Thyroid gland (tissue), 4 donors: ENCODE results near the gene OFD1. TPM values are rescaled to one million over a fixed set of nuclear protein-coding genes. Genes with fewer than 3 reads are reported as not detected.

Experiments used
- DNase-seq, 2 donors: peaks; one replicate each; pipeline ENCODE4 v3.0.0-alpha.2; 2019
- H3K27ac ChIP-seq, 3 donors: fragments of 200-600 bp; sonication (generic); 1 replicate in 2 of 3; 2 replicates in 1 of 3; pipeline ENCODE4 v1.5.1; 2016 to 2019; ENCODE audit warnings: mild to moderate bottlenecking in 1 of 3, moderate library complexity in 1 of 3
- H3K27me3 ChIP-seq: fragments of 200-600 bp; sonication (generic); one replicate; pipeline ENCODE4 v1.5.1; 2019
- H3K36me3 ChIP-seq, 2 donors: fragments of 200-600 bp; sonication (generic); one replicate each; pipeline ENCODE4 v1.5.1; 2016 to 2019
- H3K4me1 ChIP-seq, 2 donors: fragments of 200-600 bp; sonication (generic); one replicate each; pipeline ENCODE4 v1.5.1; 2017 to 2019
- H3K4me3 ChIP-seq, 3 donors: fragments of 200-600 bp; sonication (generic); replicated peaks in 1 of 3; 1 replicate in 2 of 3; 2 replicates in 1 of 3; pipeline ENCODE4 v1.5.1; 2016; ENCODE audit warnings: mild to moderate bottlenecking in 1 of 3
- H3K9me3 ChIP-seq: fragments of 200-600 bp; sonication (generic); one replicate; pipeline ENCODE4 v1.5.1; 2017
- POLR2A ChIP-seq, 2 donors: fragments of 450-650 bp; IDR thresholded peaks; one replicate each; pipeline ENCODE4 v1.6.1; 2017; ENCODE audit warnings: antibody characterized with exemption in 2 of 2, mild to moderate bottlenecking in 2 of 2, moderate library complexity in 1 of 2
- WGBS, 2 donors: methylation state at CpG; one replicate each; pipeline ENCODE4 v1.1.5; 2017; 5-methylcytosine and 5-hydroxymethylcytosine counted together
- intact Hi-C: fragments of 100-400 bp; cut with DNase I; formaldehyde crosslinking; loops from one replicate; pipeline ENCODE4 v1.15.1; 2023
- total RNA-seq, 4 donors: library from RNA; depleted of rRNA; stranded (reverse); fragments of >200 nt; gene quantifications; one replicate each; pipeline ENCODE4 v1.2.3, GENCODE V29; 2016
- TF ChIP-seq, protein P1 (sequence below), 6 experiments: fragments of 200-600 bp in 3 of 6; fragments of 450-650 bp in 3 of 6; sonication (generic) in 3 of 6; IDR thresholded peaks; one replicate each; pipeline ENCODE4 v1.5.1; 2016 to 2019; ENCODE audit warnings: antibody characterized with exemption in 6 of 6, mild to moderate bottlenecking in 2 of 6, inconsistent platforms in 1 of 6, moderate library complexity in 1 of 6

The OFD1 gene
- total RNA-seq, 4 donors from 2014 or later: 33.6 to 46.0 (median 43.5) TPM

DNA sequence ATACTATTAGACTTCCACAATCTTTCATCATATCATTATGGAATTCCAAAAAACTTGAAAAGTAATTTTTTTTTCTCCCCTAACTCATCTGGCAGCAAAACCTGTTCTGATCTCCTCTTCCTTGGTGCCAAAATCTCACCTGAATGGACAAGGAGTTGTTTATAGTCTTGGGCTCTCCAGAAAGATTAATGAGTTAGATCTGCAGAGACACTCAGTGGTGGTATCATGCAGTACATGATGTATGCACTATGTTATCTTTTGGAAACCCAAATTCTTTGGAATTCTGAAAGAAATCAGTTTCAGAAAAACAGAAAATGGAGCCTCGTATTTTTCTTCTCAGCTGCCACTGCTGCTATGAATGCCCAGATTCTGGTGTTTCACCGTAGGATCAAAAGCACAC lies 70.7 kb downstream of the OFD1 start:
- H3K4me3 ChIP-seq: no peak overlapping the region
- H3K27me3 ChIP-seq: no peaks in the 10 kb centered on the region
- 25 to 33% methylated on average over 2 of the region's 2 CpGs for WGBS, 2 donors
- no peak overlapping the region for H3K27ac ChIP-seq
- H3K36me3 ChIP-seq: no peaks in the 10 kb centered on the region
- H3K9me3 ChIP-seq: no peaks in the 10 kb centered on the region
- no peak for DNase-seq
- no peaks in the 10 kb centered on the region for H3K4me1 ChIP-seq
- no peak for TF ChIP-seq POLR2A (IDR thresholded peaks at IDR 0.05)
- TF ChIP-seq, protein P1, sequence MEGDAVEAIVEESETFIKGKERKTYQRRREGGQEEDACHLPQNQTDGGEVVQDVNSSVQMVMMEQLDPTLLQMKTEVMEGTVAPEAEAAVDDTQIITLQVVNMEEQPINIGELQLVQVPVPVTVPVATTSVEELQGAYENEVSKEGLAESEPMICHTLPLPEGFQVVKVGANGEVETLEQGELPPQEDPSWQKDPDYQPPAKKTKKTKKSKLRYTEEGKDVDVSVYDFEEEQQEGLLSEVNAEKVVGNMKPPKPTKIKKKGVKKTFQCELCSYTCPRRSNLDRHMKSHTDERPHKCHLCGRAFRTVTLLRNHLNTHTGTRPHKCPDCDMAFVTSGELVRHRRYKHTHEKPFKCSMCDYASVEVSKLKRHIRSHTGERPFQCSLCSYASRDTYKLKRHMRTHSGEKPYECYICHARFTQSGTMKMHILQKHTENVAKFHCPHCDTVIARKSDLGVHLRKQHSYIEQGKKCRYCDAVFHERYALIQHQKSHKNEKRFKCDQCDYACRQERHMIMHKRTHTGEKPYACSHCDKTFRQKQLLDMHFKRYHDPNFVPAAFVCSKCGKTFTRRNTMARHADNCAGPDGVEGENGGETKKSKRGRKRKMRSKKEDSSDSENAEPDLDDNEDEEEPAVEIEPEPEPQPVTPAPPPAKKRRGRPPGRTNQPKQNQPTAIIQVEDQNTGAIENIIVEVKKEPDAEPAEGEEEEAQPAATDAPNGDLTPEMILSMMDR (IDR thresholded peaks at IDR 0.05): peak in 4 of 6 experiments; percentile 33 to 65 (median 56)
- intact Hi-C loops: no loop called here

DNA sequence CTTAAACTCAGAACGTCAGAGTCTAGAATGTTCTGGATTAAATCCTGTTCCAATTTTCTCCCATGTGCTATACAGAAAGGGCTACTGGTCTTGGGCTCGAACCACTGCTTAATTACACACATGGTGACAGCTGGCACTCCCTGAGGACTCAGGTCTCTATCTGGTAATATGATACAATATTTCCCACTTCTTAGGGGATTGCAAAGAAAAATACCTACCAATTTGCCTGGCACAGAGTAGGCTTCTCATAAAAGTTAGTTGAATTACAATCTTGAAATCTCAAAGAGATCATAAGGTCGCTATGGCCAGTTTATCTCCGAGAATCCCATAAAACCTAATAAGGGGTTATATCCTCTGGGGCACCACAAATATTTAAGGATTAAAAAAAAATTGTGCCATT lies 73.7 kb downstream of the OFD1 start:
- 75 to 80% methylated on average over 4 of the region's 4 CpGs for WGBS, 2 donors
- Histone ChIP-seq H3K36me3 (no peaks in the 10 kb centered on the region), H3K4me3 (no peak overlapping the region), H3K27me3 (peaks cover 4% of the 10 kb centered on the region), H3K4me1 (no peaks in the 10 kb centered on the region), H3K9me3 (no peaks in the 10 kb centered on the region), H3K27ac (no peak overlapping the region)
- intact Hi-C loops: no loop called here
- no peak for TF ChIP-seq POLR2A (IDR thresholded peaks at IDR 0.05)
- TF ChIP-seq, protein P1 (IDR thresholded peaks at IDR 0.05): no peak
- DNase-seq: no peak

DNA sequence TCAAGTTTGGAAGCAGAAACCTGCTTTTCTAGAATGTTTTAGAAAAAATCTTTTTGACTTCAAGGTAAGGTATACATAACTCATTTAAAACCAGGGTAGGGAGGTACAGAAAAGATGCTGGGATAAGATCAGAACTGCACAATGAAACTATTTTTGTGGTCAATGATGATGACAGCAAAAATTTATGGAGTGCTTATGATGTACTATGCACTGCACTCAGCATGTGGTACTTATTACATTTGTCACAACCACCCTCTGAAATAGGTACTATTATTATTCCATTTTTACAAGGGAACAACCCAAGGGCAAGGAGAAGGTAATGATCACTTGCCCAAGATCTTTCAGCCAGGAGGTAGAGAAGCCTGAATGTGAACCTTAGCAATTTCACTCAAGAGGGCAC lies 74.3 kb downstream of the OFD1 start:
- H3K27ac ChIP-seq: no peak overlapping the region
- no peaks in the 10 kb centered on the region for H3K9me3 ChIP-seq
- no peak for DNase-seq
- H3K4me1 ChIP-seq: no peaks in the 10 kb centered on the region
- no peaks in the 10 kb centered on the region for H3K36me3 ChIP-seq
- TF ChIP-seq POLR2A (IDR thresholded peaks at IDR 0.05): no peak
- TF ChIP-seq, protein P1 (IDR thresholded peaks at IDR 0.05): no peak
- intact Hi-C loops: no loop called here
- H3K4me3 ChIP-seq: no peak overlapping the region
- peaks cover 4% of the 10 kb centered on the region for H3K27me3 ChIP-seq

DNA sequence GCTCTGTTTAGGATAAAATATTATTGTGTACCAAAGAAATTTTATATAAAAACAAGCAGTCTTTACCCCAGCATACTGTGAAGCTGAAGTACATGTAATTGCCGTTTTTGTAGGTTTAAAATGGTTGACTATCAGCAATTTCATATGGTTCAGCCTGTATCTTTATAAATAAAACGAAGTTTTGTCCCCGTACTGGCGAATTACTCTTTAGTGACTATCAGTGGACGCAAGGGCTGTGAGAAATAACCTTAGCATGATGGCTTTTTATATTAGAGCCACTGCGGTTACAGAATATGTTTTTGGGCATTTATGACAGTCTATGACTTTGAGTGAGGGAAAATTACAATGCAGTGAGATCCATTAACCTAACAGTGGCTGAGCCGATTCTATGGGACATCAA lies 81.1 kb downstream of the OFD1 start:
- 91 to 96% methylated on average over 7 of the region's 7 CpGs for WGBS, 2 donors

DNA sequence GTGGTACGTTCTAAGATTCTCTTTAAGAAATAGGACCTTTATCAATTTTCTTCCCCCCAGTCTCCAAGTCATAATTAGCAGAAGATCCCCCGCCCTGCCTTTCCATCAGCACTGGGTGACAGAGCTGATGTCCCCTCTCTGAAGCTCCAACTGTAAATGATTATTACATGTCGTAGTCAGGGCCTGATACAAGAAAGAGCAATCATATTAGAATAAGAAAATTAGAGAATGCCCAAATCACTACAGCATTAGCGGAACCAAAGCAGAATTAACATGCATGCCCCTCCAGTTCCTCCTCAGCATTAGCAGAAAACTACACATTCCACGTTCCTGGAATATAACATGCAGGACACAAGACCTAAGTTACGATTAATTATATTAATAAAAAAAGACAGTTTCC lies 81.6 kb downstream of the OFD1 start:
- intact Hi-C loops: no loop called here
- WGBS, 2 donors: 90 to 96% methylated on average over 6 of the region's 6 CpGs
- no peak for DNase-seq
- Histone ChIP-seq H3K9me3 (no peaks in the 10 kb centered on the region), H3K27ac (no peak overlapping the region), H3K27me3 (peaks cover 4% of the 10 kb centered on the region), H3K4me3 (no peak overlapping the region), H3K36me3 (no peaks in the 10 kb centered on the region), H3K4me1 (no peaks in the 10 kb centered on the region)
- TF ChIP-seq, protein P1 (IDR thresholded peaks at IDR 0.05): no peak
- TF ChIP-seq POLR2A (IDR thresholded peaks at IDR 0.05): no peak

More for the DNA sequence above, 81.1 kb downstream of the OFD1 start:
- intact Hi-C loops: no loop called here
- Histone ChIP-seq H3K9me3 (no peaks in the 10 kb centered on the region), H3K27ac (no peak overlapping the region), H3K4me1 (no peaks in the 10 kb centered on the region), H3K27me3 (peaks cover 4% of the 10 kb centered on the region), H3K4me3 (no peak overlapping the region), H3K36me3 (no peaks in the 10 kb centered on the region)
- TF ChIP-seq, protein P1 (IDR thresholded peaks at IDR 0.05): no peak
- no peak for TF ChIP-seq POLR2A (IDR thresholded peaks at IDR 0.05)
- no peak for DNase-seq
